KMS-11 (cell line): Measurements from ENCODE around the gene PLAC9.

ENCODE experiments used
- H2AFZ ChIP-seq: fragments of 200-600 bp; sonication (generic); 2 replicates; pipeline ENCODE4 v1.6.1; 2016; ENCODE audit warnings: antibody characterized with exemption, mixed run types, low read depth
- H3K27ac ChIP-seq: fragments of 200-600 bp; sonication (generic); 2 replicates; pipeline ENCODE4 v1.6.1; 2016; ENCODE audit warnings: mild to moderate bottlenecking, mixed run types
- H3K27me3 ChIP-seq: fragments of 200-600 bp; sonication (generic); 2 replicates; pipeline ENCODE4 v1.6.1; 2017; ENCODE audit warnings: mild to moderate bottlenecking, low read depth, mixed run types, moderate library complexity; ENCODE audit not compliant: insufficient read depth
- H3K36me3 ChIP-seq: fragments of 200-600 bp; sonication (generic); 2 replicates; pipeline ENCODE4 v1.6.1; 2017; ENCODE audit warnings: mild to moderate bottlenecking, mixed run types; ENCODE audit not compliant: insufficient read depth
- H3K4me1 ChIP-seq: fragments of 200-600 bp; sonication (generic); 2 replicates; pipeline ENCODE4 v1.6.1; 2016; ENCODE audit warnings: mild to moderate bottlenecking, low read depth, mixed run types; ENCODE audit not compliant: poor library complexity, severe bottlenecking
- H3K4me2 ChIP-seq: fragments of 200-600 bp; sonication (generic); 2 replicates; pipeline ENCODE4 v1.7.0; 2016; ENCODE audit warnings: mild to moderate bottlenecking, mixed run types
- H3K4me3 ChIP-seq: fragments of 200-600 bp; sonication (generic); IDR thresholded peaks from 2 replicates; pipeline ENCODE4 v1.6.1; 2017; ENCODE audit warnings: low read depth, low read length, mixed read lengths; ENCODE audit not compliant: insufficient read depth
- H3K79me2 ChIP-seq: fragments of 200-600 bp; sonication (generic); 2 replicates; pipeline ENCODE4 v1.6.1; 2016; ENCODE audit warnings: low read depth, mixed run types; ENCODE audit not compliant: insufficient read depth
- H3K9ac ChIP-seq: fragments of 200-600 bp; sonication (generic); 2 replicates; pipeline ENCODE4 v1.6.1; 2016; ENCODE audit warnings: mild to moderate bottlenecking, mixed run types
- H4K20me1 ChIP-seq: fragments of 200-600 bp; sonication (generic); 2 replicates; pipeline ENCODE4 v1.6.1; 2016; ENCODE audit warnings: mild to moderate bottlenecking, mixed run types; ENCODE audit not compliant: insufficient read depth
- CTCF ChIP-seq: fragments of 200-600 bp; sonication (generic); conservative IDR thresholded peaks from 2 replicates; pipeline ENCODE4 v1.6.1; 2017; ENCODE audit warnings: low read depth, mild to moderate bottlenecking, antibody characterized with exemption, low read length, moderate library complexity, mixed read lengths

Gene PLAC9

DNA sequence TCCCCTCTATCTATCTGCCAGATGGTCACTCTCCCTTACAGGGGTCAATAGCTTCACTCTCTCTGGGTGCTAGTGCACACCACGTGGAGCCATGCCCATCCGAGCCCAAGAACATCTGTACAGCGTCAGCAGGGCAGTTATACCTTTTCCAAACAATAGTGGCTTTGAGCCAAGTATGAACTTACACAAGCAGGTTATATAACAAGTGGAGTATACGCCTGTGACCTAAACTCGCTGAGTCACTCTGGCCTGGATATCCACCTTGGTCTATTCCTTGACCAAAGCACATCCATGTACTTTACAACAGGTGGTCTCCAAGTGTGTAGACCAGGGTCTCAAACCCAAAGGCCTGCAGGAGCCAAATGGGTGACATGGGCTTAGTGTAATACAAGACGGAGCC is 20.3 kb downstream of the PLAC9 start:
- no peak overlapping the region for H3K9ac ChIP-seq
- H3K27me3 ChIP-seq, result no peaks in the 10 kb centered on the region
- no peak overlapping the region for H3K4me2 ChIP-seq
- no peaks in the 10 kb centered on the region for H3K4me1 ChIP-seq
- H3K4me3 ChIP-seq, result no peak overlapping the region
- H3K36me3 ChIP-seq, result no peaks in the 10 kb centered on the region
- H4K20me1 ChIP-seq, result no peaks in the 10 kb centered on the region
- TF ChIP-seq CTCF, result no peak
- H3K27ac ChIP-seq, result no peak overlapping the region
- no peak overlapping the region for H2AFZ ChIP-seq
- no peaks in the 10 kb centered on the region for H3K79me2 ChIP-seq

DNA sequence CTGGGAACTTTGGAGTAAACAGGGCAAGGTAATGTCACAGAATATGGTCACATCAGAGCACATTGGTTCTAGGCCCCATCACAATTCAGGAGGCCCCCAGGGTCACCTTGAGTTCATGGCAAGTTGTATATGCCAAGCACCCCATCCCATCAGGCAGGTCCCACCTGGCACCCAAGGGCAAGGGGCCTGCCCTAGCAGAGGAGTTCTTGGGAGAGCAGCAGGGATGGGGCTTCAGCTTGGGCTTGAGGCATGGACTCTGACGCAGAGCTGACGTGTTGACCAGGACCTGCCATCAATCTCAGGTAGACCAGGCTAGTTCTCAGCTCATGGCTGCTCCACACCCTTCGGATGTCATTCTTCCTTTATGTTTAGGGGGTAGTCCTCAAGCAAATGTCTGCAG is 20.9 kb downstream of the PLAC9 start:
- no peaks in the 10 kb centered on the region for H3K27me3 ChIP-seq
- H4K20me1 ChIP-seq, result no peaks in the 10 kb centered on the region
- H3K27ac ChIP-seq, result no peak overlapping the region
- H3K4me1 ChIP-seq, result no peaks in the 10 kb centered on the region
- no peak overlapping the region for H3K4me2 ChIP-seq
- TF ChIP-seq CTCF, result no peak
- H3K36me3 ChIP-seq, result no peaks in the 10 kb centered on the region
- no peak overlapping the region for H3K4me3 ChIP-seq
- no peak overlapping the region for H3K9ac ChIP-seq
- H2AFZ ChIP-seq, result no peak overlapping the region
- H3K79me2 ChIP-seq, result no peaks in the 10 kb centered on the region

DNA sequence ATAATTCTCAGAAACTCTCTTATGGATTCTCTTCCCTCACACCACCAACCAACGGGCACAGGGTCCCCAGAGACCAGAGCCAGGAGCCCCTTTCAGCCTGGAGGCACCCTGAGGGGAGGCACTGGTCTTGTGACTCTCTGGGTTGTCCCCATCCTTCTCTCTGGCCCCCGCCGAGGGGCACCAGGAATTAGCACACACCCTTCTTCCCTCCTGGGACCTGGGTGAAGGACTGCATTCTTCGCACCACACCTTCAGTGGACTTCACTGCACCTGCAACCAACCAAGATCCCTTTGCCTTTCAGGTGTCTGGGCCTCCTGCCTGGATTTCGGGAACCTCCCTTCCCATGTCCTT is 22.1 kb downstream of the PLAC9 start:
- Histone ChIP-seq H3K36me3 (no peaks in the 10 kb centered on the region), H3K79me2 (no peaks in the 10 kb centered on the region), H3K4me3 (no peak overlapping the region), H3K27ac (no peak overlapping the region), H3K9ac (no peak overlapping the region), H2AFZ (no peak overlapping the region), H4K20me1 (no peaks in the 10 kb centered on the region), H3K4me2 (no peak overlapping the region), H3K27me3 (no peaks in the 10 kb centered on the region), H3K4me1 (no peaks in the 10 kb centered on the region)
- TF ChIP-seq CTCF, result no peak

GRCh38 chr10:80154978-80155695 is 22.6 kb downstream of the PLAC9 start:
- no peak overlapping the region for H2AFZ ChIP-seq
- H3K27ac ChIP-seq, result no peak overlapping the region
- no peaks in the 10 kb centered on the region for H3K4me1 ChIP-seq
- H3K4me3 ChIP-seq, result no peak overlapping the region
- no peak for TF ChIP-seq CTCF
- no peaks in the 10 kb centered on the region for H4K20me1 ChIP-seq
- H3K4me2 ChIP-seq, result no peak overlapping the region
- H3K36me3 ChIP-seq, result no peaks in the 10 kb centered on the region
- no peak overlapping the region for H3K9ac ChIP-seq
- no peaks in the 10 kb centered on the region for H3K79me2 ChIP-seq
- H3K27me3 ChIP-seq, result no peaks in the 10 kb centered on the region
